Memory B cell (primary cell): Measurements from ENCODE around the gene IL1F10.
A peak's percentile ranks its signal among the peaks of the same experiment; 100 is the strongest.

Experiments
- ATAC-seq: fragments of 150-1000 bp; cut with Tn5 transposase; 2 replicates; pipeline ENCODE4 v1.10.0; 2021; ENCODE audit warnings: low read depth, mild to moderate bottlenecking, moderate library complexity
- DNase-seq, 2 donors: peaks; one replicate each; pipeline ENCODE4 v3.0.0; 2022; ENCODE audit warnings: low spot score in 2 of 2
- H3K27ac Mint-ChIP-seq: one replicate; pipeline ENCODE4 v1.8.0; 2022; ENCODE audit warnings: mild to moderate bottlenecking, moderate library complexity, mixed read lengths
- H3K27me3 Mint-ChIP-seq: one replicate; pipeline ENCODE4 v1.8.0; 2022; ENCODE audit warnings: mixed read lengths
- H3K36me3 Mint-ChIP-seq: one replicate; pipeline ENCODE4 v1.8.0; 2022; ENCODE audit warnings: mild to moderate bottlenecking, mixed read lengths
- H3K4me1 Mint-ChIP-seq: one replicate; pipeline ENCODE4 v1.8.0; 2022; ENCODE audit warnings: mixed read lengths
- H3K4me3 Mint-ChIP-seq: one replicate; pipeline ENCODE4 v1.8.0; 2022; ENCODE audit warnings: mild to moderate bottlenecking, moderate library complexity, mixed read lengths
- H3K9me3 Mint-ChIP-seq: one replicate; pipeline ENCODE4 v1.8.0; 2022; ENCODE audit warnings: mixed read lengths

Gene IL1F10, protein sequence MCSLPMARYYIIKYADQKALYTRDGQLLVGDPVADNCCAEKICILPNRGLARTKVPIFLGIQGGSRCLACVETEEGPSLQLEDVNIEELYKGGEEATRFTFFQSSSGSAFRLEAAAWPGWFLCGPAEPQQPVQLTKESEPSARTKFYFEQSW

DNA sequence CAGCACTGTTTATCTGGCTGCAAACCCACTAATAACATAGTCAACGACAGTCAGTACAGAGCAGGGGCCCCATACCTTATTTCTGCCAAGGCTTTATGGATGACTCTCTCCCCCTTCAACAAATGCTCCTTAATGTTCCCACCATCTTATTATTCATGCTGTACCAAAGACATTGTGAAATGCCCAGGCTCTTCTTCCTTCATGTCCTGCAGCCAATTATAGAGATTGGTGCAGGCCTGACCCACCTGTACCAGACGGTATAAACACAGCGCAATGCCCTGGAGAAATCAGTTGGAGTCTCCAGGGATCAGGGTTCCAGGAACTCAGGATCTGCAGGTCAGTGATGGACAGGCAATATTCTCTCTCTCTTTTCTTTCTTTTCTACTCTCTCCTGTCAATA is at the start of gene IL1F10:
Gene IL1F10 (plus strand): TSS at position 290 of the 400 bp plus-strand sequence. CDS start 4,769 bp downstream, outside the sequence.
- ATAC-seq = no peak
- Mint-ChIP-seq H3K27me3 (peaks cover 16% of the 10 kb centered on the region), H3K27ac (no peak within 1 kb of the TSS), H3K9me3 (peaks cover 2% of the 10 kb centered on the region), H3K4me3 (no peak within 1 kb of the TSS), H3K4me1 (no peaks in the 10 kb centered on the region), H3K36me3 (no peaks in the 10 kb centered on the region)
- no peak for DNase-seq

DNA sequence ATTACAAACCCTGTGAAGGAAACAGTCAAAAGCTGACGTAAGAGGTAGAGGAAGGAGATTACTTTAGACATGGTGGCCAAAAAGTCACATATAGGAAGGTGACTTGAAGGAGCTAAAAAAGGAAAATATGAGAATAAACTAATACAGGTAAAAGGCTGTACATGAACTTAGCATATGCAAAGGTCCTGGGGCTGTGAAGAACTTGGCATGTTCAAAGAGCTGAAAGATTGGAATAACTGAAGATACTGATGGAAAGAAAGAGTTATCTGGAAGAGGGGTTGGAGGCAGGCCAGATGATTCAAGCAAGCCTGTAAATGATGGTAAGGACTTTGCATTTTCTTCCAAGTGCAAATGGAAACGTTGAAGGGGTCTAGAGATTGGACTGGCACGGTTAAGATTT is 49.3 kb upstream of the IL1F10 start:
- no peaks in the 10 kb centered on the region for H3K4me1 Mint-ChIP-seq
- H3K4me3 Mint-ChIP-seq = no peak overlapping the region
- peaks cover 32% of the 10 kb centered on the region for H3K27me3 Mint-ChIP-seq
- no peak overlapping the region for H3K27ac Mint-ChIP-seq
- H3K36me3 Mint-ChIP-seq = peaks cover 10% of the 10 kb centered on the region
- ATAC-seq (no peak), DNase-seq (no peak)
- H3K9me3 Mint-ChIP-seq = peaks cover 14% of the 10 kb centered on the region

DNA sequence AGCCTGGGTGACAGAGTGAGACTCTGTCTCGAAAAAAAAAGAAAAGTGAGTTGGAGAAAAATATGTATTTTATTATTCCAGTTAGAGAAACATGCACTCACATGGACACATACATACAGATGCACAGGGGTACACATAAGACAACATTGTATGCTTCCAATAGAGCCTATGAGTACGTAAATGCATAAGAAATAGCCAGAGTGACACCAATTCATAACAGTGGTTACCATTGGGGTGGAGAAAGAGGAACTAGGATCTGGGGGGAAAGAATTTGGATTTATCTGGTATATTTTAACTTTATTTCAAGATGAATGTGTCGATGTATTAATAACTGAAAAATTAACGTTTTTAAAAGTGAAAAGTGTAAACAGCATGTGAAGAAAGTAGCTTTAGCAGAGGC is 46.5 kb upstream of the IL1F10 start:
- ATAC-seq (no peak), DNase-seq (no peak)
- peaks cover 10% of the 10 kb centered on the region for H3K36me3 Mint-ChIP-seq
- H3K9me3 Mint-ChIP-seq = peaks cover 14% of the 10 kb centered on the region
- peaks cover 7% of the 10 kb centered on the region for H3K4me1 Mint-ChIP-seq
- H3K27ac Mint-ChIP-seq = no peak overlapping the region
- peaks cover 43% of the 10 kb centered on the region for H3K27me3 Mint-ChIP-seq
- no peak overlapping the region for H3K4me3 Mint-ChIP-seq

- DNase-seq (no peak), ATAC-seq (no peak)
- Mint-ChIP-seq H3K4me3 (no peak overlapping the region), H3K9me3 (peaks cover under 1% of the 10 kb centered on the region), H3K27me3 (peaks cover 29% of the 10 kb centered on the region), H3K36me3 (no peaks in the 10 kb centered on the region), H3K4me1 (peaks cover 7% of the 10 kb centered on the region), H3K27ac (no peak overlapping the region)
These were observed 43.0 kb upstream of the IL1F10 start for GRCh38 chr2:113024764-113025163.

- Mint-ChIP-seq H3K4me3 (no peak overlapping the region), H3K9me3 (no peaks in the 10 kb centered on the region), H3K27ac (no peak overlapping the region), H3K36me3 (no peaks in the 10 kb centered on the region), H3K27me3 (peaks cover 32% of the 10 kb centered on the region), H3K4me1 (peaks cover 7% of the 10 kb centered on the region)
- ATAC-seq (peak; percentile 81), DNase-seq (no peak)
These were observed 42.0 kb upstream of the IL1F10 start for GRCh38 chr2:113025737-113026136.

- Mint-ChIP-seq H3K27ac (no peak overlapping the region), H3K9me3 (no peaks in the 10 kb centered on the region), H3K4me1 (peaks cover 7% of the 10 kb centered on the region), H3K4me3 (no peak overlapping the region), H3K27me3 (peaks cover 28% of the 10 kb centered on the region), H3K36me3 (no peaks in the 10 kb centered on the region)
- no peak for DNase-seq
- ATAC-seq = no peak
These were observed 40.1 kb upstream of the IL1F10 start for GRCh38 chr2:113027691-113028090.

DNA sequence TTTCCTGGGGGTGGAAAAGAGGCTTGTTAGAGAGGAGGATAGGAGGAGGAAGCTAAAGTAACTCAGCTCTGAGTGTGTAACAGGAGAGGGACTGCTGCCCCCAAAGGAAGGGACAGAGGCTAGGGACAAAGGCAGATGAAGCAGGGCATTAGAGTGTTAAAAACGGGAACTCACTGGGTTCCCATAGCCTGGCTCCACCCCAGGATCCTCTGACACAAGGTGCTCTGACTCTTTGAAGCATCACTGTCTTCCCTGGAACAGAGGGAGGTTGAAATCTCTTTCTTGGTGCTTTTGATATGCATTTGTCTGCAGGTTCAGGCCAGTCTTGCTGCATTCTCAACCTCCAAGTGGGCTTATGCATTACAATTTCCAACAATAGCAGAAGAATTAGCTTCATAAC is 39.7 kb upstream of the IL1F10 start:
- Mint-ChIP-seq H3K4me3 (no peak overlapping the region), H3K27me3 (peaks cover 28% of the 10 kb centered on the region), H3K36me3 (no peaks in the 10 kb centered on the region), H3K4me1 (peaks cover 7% of the 10 kb centered on the region), H3K9me3 (no peaks in the 10 kb centered on the region), H3K27ac (no peak overlapping the region)
- DNase-seq = no peak
- no peak for ATAC-seq

GRCh38 chr2:113032737-113033136 is 35.0 kb upstream of the IL1F10 start:
- H3K27me3 Mint-ChIP-seq = peaks cover 19% of the 10 kb centered on the region
- no peak overlapping the region for H3K4me3 Mint-ChIP-seq
- H3K4me1 Mint-ChIP-seq = no peaks in the 10 kb centered on the region
- no peaks in the 10 kb centered on the region for H3K36me3 Mint-ChIP-seq
- H3K27ac Mint-ChIP-seq = no peak overlapping the region
- DNase-seq = no peak
- no peak for ATAC-seq
- no peaks in the 10 kb centered on the region for H3K9me3 Mint-ChIP-seq

DNA sequence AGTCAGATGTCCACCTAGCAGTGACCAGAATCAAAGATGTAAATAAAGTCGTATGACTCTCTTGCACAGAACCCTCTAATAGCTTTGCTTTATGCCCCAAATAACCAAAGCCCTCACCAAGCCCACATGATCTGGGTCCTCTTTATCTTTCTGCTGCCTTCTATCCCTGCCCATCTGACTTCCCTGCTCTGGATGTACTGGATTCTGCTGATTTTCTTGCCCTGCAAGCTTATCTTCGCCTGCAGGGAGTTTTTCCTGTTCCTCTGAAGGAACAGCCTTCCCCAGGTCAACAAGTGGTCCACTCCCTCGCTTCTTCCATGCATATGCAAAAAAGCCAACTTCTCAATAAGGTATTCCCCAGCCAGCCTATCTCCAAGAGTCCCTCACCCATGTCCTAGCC is 33.8 kb upstream of the IL1F10 start:
- no peaks in the 10 kb centered on the region for H3K9me3 Mint-ChIP-seq
- DNase-seq (no peak), ATAC-seq (no peak)
- H3K4me3 Mint-ChIP-seq = no peak overlapping the region
- H3K27ac Mint-ChIP-seq = no peak overlapping the region
- H3K27me3 Mint-ChIP-seq = peaks cover 18% of the 10 kb centered on the region
- H3K36me3 Mint-ChIP-seq = no peaks in the 10 kb centered on the region
- no peaks in the 10 kb centered on the region for H3K4me1 Mint-ChIP-seq

- H3K4me3 Mint-ChIP-seq = no peak overlapping the region
- ATAC-seq (no peak), DNase-seq (no peak)
- H3K9me3 Mint-ChIP-seq = no peaks in the 10 kb centered on the region
- peaks cover 7% of the 10 kb centered on the region for H3K27me3 Mint-ChIP-seq
- H3K4me1 Mint-ChIP-seq = no peaks in the 10 kb centered on the region
- H3K27ac Mint-ChIP-seq = no peak overlapping the region
- H3K36me3 Mint-ChIP-seq = no peaks in the 10 kb centered on the region
These were observed 31.0 kb upstream of the IL1F10 start for GRCh38 chr2:113036763-113037162.

DNA sequence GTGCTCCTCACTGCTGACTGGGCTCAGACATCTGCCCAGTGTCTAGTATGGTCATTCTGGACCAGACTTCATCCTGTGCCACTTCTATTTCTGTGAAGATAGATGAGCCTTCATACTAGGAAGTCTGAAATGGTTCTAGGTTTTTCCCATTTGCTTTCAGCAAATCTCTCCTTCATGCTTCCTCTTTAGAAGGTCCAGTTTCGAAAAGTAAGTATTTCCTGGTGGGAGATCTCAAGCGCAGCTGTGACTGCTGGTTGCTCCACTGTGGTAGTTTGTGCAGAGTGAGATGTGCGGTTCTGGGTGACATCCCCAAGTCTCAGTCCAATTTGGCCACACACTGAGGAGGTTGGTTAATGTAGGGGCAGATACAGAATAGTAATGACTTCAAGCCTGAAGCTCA is 29.5 kb upstream of the IL1F10 start:
- Mint-ChIP-seq H3K36me3 (no peaks in the 10 kb centered on the region), H3K27me3 (peaks cover 7% of the 10 kb centered on the region), H3K4me1 (no peaks in the 10 kb centered on the region), H3K4me3 (no peak overlapping the region), H3K9me3 (peaks cover 3% of the 10 kb centered on the region), H3K27ac (no peak overlapping the region)
- no peak for ATAC-seq
- no peak for DNase-seq

GRCh38 chr2:113039158-113039557 is 28.6 kb upstream of the IL1F10 start:
- no peak for DNase-seq
- H3K4me1 Mint-ChIP-seq = no peaks in the 10 kb centered on the region
- H3K4me3 Mint-ChIP-seq = no peak overlapping the region
- no peak overlapping the region for H3K27ac Mint-ChIP-seq
- ATAC-seq = no peak
- H3K27me3 Mint-ChIP-seq = peaks cover 5% of the 10 kb centered on the region
- peaks cover 3% of the 10 kb centered on the region for H3K9me3 Mint-ChIP-seq
- H3K36me3 Mint-ChIP-seq = no peaks in the 10 kb centered on the region

DNA sequence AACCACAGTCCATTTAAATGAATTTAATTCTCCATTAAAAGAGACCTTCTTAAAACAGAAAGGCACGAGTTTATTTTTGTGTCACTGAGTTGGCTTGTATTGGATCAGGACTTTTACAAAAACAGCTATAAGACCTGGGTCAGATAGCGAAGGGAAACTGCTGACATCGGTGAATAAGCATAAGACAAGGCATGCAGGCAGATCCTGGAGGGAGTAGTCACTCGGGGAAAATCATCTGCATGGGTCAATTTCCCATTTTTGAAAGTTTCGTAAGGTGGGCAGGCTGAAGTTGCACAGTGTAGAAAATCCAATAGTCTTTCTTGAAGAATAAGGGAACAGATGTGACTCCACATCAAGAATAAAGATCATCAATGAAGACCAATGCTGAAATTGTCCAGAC is 28.1 kb upstream of the IL1F10 start:
- Mint-ChIP-seq H3K9me3 (peaks cover 3% of the 10 kb centered on the region), H3K4me1 (no peaks in the 10 kb centered on the region), H3K4me3 (no peak overlapping the region), H3K36me3 (no peaks in the 10 kb centered on the region), H3K27me3 (peaks cover 4% of the 10 kb centered on the region), H3K27ac (no peak overlapping the region)
- ATAC-seq = no peak
- DNase-seq = no peak

DNA sequence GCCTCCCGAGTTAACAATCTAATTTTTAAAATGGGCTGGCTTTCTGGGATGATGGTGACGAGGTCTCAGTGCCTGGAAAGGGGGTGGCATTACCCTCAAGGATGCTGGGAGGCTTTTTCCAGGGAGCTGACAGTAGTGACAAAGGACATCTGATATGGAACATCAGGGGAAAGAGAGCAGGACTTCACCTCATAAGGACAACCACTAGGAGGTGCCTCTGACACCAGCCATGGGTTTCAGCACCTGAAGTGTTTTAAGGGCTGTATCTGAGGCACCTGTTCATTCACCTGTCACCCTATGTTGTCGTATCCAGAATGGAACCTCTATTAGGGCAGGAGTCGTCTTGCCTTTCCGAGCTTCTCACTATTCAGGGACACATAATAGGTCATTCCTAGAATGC is 25.9 kb upstream of the IL1F10 start:
- DNase-seq = no peak
- ATAC-seq = no peak
- H3K9me3 Mint-ChIP-seq = peaks cover 3% of the 10 kb centered on the region
- H3K27ac Mint-ChIP-seq = no peak overlapping the region
- no peaks in the 10 kb centered on the region for H3K4me1 Mint-ChIP-seq
- H3K27me3 Mint-ChIP-seq = peaks cover 4% of the 10 kb centered on the region
- no peaks in the 10 kb centered on the region for H3K36me3 Mint-ChIP-seq
- H3K4me3 Mint-ChIP-seq = no peak overlapping the region

GRCh38 chr2:113046465-113046864 is 21.3 kb upstream of the IL1F10 start:
- DNase-seq (no peak), ATAC-seq (no peak)
- Mint-ChIP-seq H3K27me3 (peaks cover 9% of the 10 kb centered on the region), H3K4me1 (no peaks in the 10 kb centered on the region), H3K36me3 (no peaks in the 10 kb centered on the region), H3K9me3 (peaks cover 4% of the 10 kb centered on the region), H3K4me3 (no peak overlapping the region), H3K27ac (no peak overlapping the region)
